GM19328 (cell line): ENCODE measurements around the gene CYP4A22.
A peak's percentile ranks its signal among the peaks of the same experiment; 100 is the strongest.
"Not testable (repeated sequence)": the region's sequence is repeated elsewhere in the genome, so short reads cannot be mapped to it uniquely, and the experiment has no call there.

ENCODE experiments used
- ATAC-seq: cut with Tn5 transposase; IDR thresholded peaks from one replicate; pipeline ENCODE4 v1.9.1; 2021; ENCODE audit warnings: mild to moderate bottlenecking, moderate library complexity; ENCODE audit not compliant: unreplicated experiment

The CYP4A22 gene

GRCh38 chr1:47184822-47185677 lies 47.8 kb downstream of the CYP4A22 start:
- no peak for ATAC-seq

GRCh38 chr1:47186267-47187185 lies 49.3 kb downstream of the CYP4A22 start:
- no peak for ATAC-seq

- ATAC-seq: no peak
Observed at GRCh38 chr1:47187231-47187925, 50.1 kb downstream of the CYP4A22 start.

- ATAC-seq: no peak
Observed at GRCh38 chr1:47187926-47188250, 50.6 kb downstream of the CYP4A22 start.

GRCh38 chr1:47188791-47189785 lies 51.8 kb downstream of the CYP4A22 start:
- ATAC-seq: no peak

- no peak for ATAC-seq
Observed at GRCh38 chr1:47189844-47190508, 52.7 kb downstream of the CYP4A22 start, which contains the start of gene PDZK1IP1. Gene PDZK1IP1 (minus strand): TSS chr1:47190036. CDS start chr1:47189932, 104 bp downstream.

GRCh38 chr1:47190509-47190855 lies 53.2 kb downstream of the CYP4A22 start:
- ATAC-seq: no peak

- ATAC-seq: no peak
Observed at GRCh38 chr1:47190857-47191256, 53.6 kb downstream of the CYP4A22 start.

- ATAC-seq: no peak
Observed at GRCh38 chr1:47191940-47192457, 54.8 kb downstream of the CYP4A22 start.

- peak; percentile 56 for ATAC-seq
Observed at GRCh38 chr1:47192458-47193384, 55.5 kb downstream of the CYP4A22 start.

GRCh38 chr1:47193496-47193895 lies 56.3 kb downstream of the CYP4A22 start:
- not testable (repeated sequence) for ATAC-seq

GRCh38 chr1:47194311-47194710 lies 57.1 kb downstream of the CYP4A22 start:
- no peak for ATAC-seq

- not testable (repeated sequence) for ATAC-seq
Observed at GRCh38 chr1:47195981-47196380, 58.7 kb downstream of the CYP4A22 start.

GRCh38 chr1:47196622-47197021 lies 59.4 kb downstream of the CYP4A22 start:
- ATAC-seq: no peak

GRCh38 chr1:47198214-47198613 lies 61.0 kb downstream of the CYP4A22 start:
- ATAC-seq: no peak
